A549 treated with dexamethasone at 1 μM for 4 hours (cell line): ENCODE measurements around the gene CACNA1F. TPM values are rescaled to one million over a fixed set of nuclear protein-coding genes. Genes with fewer than 3 reads are reported as not detected.

Experiments used
- total RNA-seq: library from RNA; stranded (reverse); fragments of 200-300 nt; extraction: Qiagen RNA extraction; gene quantifications from 5 replicates; pipeline ENCODE4 v1.2.3, GENCODE V29; 2022

The CACNA1F gene
- total RNA-seq = not detected in 5 replicates

DNA sequence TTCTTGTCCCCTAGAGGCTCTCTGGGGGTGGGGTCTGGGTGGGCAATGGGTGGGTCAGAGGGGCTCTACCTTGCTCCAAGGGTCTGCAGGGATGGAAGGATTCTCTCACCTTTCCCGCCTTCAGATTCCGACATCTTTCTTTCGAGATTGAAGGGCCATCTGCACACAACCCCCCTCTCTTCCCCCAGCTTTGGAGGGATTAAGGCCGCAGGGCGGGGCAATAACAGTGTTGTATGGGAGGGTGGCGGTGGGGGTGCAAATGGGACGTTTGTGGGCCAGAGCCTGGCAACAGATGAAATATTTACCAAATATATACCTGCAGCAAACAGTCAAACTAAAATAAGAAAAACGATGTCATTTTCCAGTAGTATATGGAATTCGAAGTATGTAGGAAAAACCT is at the start of gene CACNA1F:
TSS of gene CACNA1F (minus strand) at position 165 of the 400 bp plus-strand sequence. CDS start at position 134, 31 bp downstream.

DNA sequence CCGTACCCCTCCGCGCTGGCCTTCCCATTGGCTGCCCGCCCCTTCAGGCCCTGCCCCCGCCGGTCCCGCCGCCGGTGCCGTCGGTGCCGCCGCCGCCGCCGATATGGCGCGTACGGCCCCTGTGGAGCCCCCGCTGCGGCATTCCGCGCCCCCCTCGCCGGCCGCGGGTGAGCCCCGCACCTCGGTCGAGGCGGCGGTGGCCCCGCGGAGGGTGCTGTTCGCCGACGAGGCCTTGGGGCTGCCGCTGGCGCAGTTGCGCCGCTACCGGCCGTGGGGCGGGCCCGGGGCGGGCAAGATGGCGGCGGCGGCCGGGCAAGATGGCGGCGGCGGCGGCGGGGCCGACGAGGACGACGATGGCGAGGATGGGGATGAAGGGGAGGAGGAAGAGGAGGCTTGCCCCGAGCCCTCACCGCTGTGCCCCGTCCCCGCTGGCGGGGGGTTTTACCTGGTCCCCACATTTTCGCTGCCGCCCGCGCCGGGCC is 36.7 kb upstream of the CACNA1F start, which contains the start of gene PPP1R3F:
TSS of gene PPP1R3F (plus strand) at position 27 of the 482 bp plus-strand sequence. CDS start at position 104, 77 bp downstream.

DNA sequence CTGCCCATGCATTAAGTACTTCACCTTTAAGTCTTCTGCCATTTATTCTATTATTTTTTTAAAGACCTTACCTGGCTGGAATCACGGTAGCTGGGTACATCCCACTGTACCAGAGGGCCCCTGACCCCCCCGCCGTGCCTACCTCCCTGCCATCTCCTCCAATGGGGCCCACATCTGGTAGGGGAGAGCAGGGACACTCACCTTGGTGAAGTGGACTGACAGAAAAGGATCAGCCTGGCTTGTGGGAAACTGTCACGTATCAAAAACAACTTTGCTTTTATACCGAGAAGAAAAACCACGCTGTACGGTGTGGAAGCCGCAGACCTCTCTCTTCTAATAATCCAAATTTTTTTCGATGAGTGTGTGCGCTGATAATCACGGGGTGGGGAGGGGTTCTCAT is 31.3 kb upstream of the CACNA1F start, which contains the start of gene FOXP3:
TSS of gene FOXP3 (minus strand) at position 251 of the 400 bp plus-strand sequence. CDS start 6,205 bp downstream, outside the sequence.

DNA sequence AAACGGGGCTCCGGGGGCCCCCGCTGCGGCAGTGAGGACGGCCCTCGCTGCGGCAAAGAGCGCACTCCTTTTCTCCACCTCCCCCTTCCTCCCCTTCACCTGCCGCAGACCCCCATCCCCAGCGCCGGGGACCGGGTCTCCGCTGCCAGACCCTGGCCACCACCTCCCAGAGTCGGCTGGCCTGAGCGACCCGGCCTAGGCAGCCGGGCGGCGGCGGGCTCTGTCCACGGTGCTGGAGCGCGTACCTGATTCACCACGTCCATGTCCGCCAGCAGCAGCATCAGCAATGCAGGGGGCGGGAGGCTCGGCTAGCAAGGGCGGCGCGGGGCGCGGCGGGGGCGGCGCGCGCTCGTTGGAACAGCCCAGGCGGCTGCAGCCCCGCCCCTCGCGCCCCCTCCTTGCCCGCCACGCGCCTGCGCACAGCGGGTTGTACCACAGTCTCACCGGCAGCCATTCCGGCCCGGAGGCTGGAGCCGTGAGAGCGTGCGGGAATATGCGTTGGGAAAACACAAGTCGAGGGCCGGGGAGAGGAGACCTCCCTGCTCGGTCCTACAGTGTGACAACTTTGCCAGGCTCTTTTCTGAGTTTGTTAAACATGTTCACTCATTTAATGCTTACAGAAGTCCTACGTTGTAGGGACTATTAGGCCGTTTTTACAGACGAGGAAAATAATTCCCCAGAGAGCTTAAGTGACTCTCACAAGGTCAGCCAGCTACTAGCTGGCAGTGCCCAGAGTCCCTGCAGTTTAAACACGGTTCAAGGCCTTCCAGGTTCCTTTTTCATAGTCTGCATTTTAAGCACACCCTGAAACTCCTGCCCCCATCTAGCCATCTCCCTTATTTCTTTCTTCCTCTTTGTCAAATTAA is 33.0 kb downstream of the CACNA1F start, which contains the start of gene SYP:
TSS of gene SYP (minus strand) at position 288 of the 866 bp plus-strand sequence. CDS start at position 281, 7 bp downstream.

DNA sequence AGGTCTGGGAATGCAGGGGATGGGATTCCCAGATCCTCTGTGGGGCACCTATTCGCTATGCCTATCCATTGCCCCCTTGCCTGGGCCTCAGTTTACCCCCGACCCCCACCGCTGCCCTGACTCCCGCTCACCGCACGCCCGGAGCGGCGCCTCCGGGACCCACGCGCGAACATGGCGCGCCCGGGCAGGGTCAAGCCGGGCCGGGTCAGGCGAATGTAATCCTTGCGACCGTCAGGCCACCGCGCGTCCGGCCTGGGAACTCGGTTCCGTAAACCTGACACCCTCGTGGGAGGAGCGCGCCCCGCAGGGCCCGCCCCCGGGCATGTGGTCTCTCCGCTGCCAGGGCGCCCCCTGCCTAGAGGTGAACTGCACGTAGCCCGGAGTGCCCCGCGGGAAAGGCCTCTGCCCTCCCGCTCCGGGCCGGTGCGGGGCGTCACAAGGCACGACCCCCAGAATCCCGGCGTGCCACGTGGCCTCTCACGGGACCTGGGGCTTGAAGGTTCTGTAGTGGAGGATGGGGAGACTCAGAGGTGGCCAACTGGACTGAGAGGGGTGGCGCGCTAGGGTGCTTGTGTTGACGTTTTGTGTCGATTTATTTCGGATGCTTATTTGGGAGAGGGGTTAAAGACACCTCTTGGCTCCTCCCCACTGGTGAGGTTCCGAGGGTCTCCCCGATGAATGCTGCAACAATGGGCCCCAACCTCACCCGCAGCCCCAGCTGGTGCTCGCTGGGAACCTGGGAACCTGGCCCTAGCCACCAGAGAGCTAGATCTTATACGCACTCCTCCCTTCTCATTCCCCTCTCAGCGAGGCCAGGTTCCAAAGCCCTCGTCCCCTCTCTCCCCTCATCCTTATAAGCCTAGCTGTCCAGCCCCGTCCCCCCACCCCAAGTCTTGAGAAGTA is 46.8 kb downstream of the CACNA1F start, which contains the start of gene PRICKLE3:
TSS of gene PRICKLE3 (minus strand) at position 249 of the 903 bp plus-strand sequence. CDS start at position 173, 76 bp downstream.

DNA sequence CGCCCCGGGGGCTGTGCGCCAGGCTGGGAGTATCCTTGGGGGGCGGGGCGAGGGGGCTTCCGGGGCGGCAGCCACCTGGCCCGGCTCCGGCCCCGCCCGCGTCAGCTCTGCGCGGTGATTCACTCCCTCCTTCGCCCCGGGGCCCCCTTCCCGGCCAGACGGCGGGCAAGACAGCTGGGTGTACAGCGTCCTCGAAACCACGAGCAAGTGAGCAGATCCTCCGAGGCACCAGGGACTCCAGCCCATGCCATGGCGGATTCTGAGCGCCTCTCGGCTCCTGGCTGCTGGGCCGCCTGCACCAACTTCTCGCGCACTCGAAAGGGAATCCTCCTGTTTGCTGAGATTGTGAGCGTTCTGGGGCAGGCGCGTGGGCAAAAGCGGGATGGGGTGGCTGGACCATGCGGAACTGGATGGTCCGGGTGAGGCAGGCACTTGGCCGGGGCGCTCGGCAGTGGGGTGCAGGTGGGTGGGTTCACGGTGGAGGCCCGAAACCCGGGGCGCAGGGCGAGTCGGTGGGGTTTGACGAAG is 61.3 kb downstream of the CACNA1F start, which contains the start of gene PLP2:
TSS of gene PLP2 (plus strand) at position 147 of the 528 bp plus-strand sequence. CDS start at position 250, 103 bp downstream.

DNA sequence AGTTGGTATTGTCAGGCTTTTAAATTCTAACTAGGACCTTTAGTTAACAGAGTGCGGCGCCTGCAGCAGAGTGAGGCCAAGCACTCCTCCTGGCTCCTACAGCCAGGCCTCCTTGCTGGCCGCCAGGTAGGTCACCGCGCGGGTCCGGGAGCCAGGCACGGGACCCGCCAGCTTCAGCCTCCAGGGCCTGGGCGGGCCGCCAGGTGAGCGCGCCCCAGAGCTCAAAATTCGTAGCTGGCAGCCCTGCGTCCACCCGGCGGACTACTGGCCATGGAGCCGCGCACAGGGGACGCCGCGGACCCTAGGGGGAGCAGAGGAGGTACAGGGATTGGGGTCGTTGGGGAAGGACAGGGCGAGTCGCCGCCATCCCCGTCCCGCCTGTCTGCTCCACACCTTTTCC is 70.5 kb downstream of the CACNA1F start, which contains the start of gene MAGIX:
TSS of gene MAGIX (plus strand) at position 139 of the 400 bp plus-strand sequence. CDS start at position 271, 132 bp downstream.

Other genes starting within 250 kb of the CACNA1F start
- 13.5 to 20.9 TPM (median 20.5 TPM) in 5 replicates for gene GRIPAP1, start 231.1 kb downstream of the CACNA1F start, total RNA-seq
- 38.9 to 52.1 TPM (median 50.3 TPM) in 5 replicates for gene TFE3, start 190.0 kb downstream of the CACNA1F start, total RNA-seq
- gene CCDC120, start 174.3 kb downstream of the CACNA1F start, total RNA-seq = 1.8 to 4.0 TPM (median 3.5 TPM) in 5 replicates
- 35.0 to 53.0 TPM (median 49.4 TPM) in 5 replicates for gene PRAF2, start 159.3 kb downstream of the CACNA1F start, total RNA-seq
- gene WDR45, start 153.5 kb downstream of the CACNA1F start, total RNA-seq = 44.5 to 56.6 TPM (median 48.9 TPM) in 5 replicates
- gene GPKOW, start 109.6 kb downstream of the CACNA1F start, total RNA-seq = 20.0 to 24.8 TPM (median 23.2 TPM) in 5 replicates
- gene MAGIX, start 70.6 kb downstream of the CACNA1F start, total RNA-seq = 1.9 to 3.6 TPM (median 2.9 TPM) in 5 replicates
- gene PLP2, start 61.4 kb downstream of the CACNA1F start, total RNA-seq = 341 to 477 TPM (median 447 TPM) in 5 replicates
- 9.9 to 17.2 TPM (median 16.5 TPM) in 5 replicates for gene PRICKLE3, start 47.0 kb downstream of the CACNA1F start, total RNA-seq
- gene SYP, start 33.1 kb downstream of the CACNA1F start, total RNA-seq = 1.8 to 3.2 TPM (median 2.4 TPM) in 5 replicates
- 11.1 to 15.1 TPM (median 13.6 TPM) in 5 replicates for gene CCDC22, start 2.1 kb upstream of the CACNA1F start, total RNA-seq
- 0.06 to 0.15 TPM (median 0.13 TPM) in 5 replicates for gene FOXP3, start 31.4 kb upstream of the CACNA1F start, total RNA-seq
- 1.3 to 3.2 TPM (median 2.9 TPM) in 5 replicates for gene PPP1R3F, start 36.5 kb upstream of the CACNA1F start, total RNA-seq
- not detected in 5 replicates for gene GAGE10, start 70.3 kb upstream of the CACNA1F start, total RNA-seq
- not detected in 5 replicates for gene GAGE12J, start 88.7 kb upstream of the CACNA1F start, total RNA-seq
- not detected in 5 replicates for gene GAGE13, start 98.2 kb upstream of the CACNA1F start, total RNA-seq